Osteoblast (primary cell): Measurements from ENCODE around the gene FAF1. TPM values are rescaled to one million over a fixed set of nuclear protein-coding genes. Genes with fewer than 3 reads are reported as not detected.
"Not testable (repeated sequence)": the region's sequence is repeated elsewhere in the genome, so short reads cannot be mapped to it uniquely, and the experiment has no call there.

Source experiments
- DNase-seq: peaks from one replicate; pipeline ENCODE4 v3.0.0; 2011; ENCODE audit warnings: low spot score, mixed read lengths; ENCODE audit not compliant: insufficient read length; ENCODE audit errors: missing footprints
- H2AFZ ChIP-seq: 2 replicates; pipeline ENCODE4 v1.6.0; 2011; ENCODE audit warnings: mild to moderate bottlenecking, low read length
- H3K27ac ChIP-seq: 2 replicates; pipeline ENCODE4 v1.5.1; 2011; ENCODE audit warnings: mild to moderate bottlenecking, low read depth, low read length, moderate library complexity
- H3K27me3 ChIP-seq: 2 replicates; pipeline ENCODE4 v1.6.0; 2012; ENCODE audit warnings: mild to moderate bottlenecking, control low read depth, inconsistent platforms, low read length, moderate library complexity; ENCODE audit not compliant: insufficient read depth
- H3K36me3 ChIP-seq: 2 replicates; pipeline ENCODE4 v1.5.1; 2011; ENCODE audit warnings: mild to moderate bottlenecking, low read length, control low read depth, moderate library complexity; ENCODE audit not compliant: insufficient read depth
- H3K4me1 ChIP-seq: 2 replicates; pipeline ENCODE4 v1.5.1; 2011; ENCODE audit warnings: mild to moderate bottlenecking, low read length, control low read depth, moderate library complexity; ENCODE audit not compliant: insufficient read depth
- H3K4me2 ChIP-seq: 2 replicates; pipeline ENCODE4 v1.6.0; 2011; ENCODE audit warnings: mild to moderate bottlenecking, low read length; ENCODE audit not compliant: insufficient read depth
- H3K4me3 ChIP-seq: fragments of 200-600 bp; sonication (generic); 3 replicates; pipeline ENCODE4 v1.5.1; 2012; ENCODE audit warnings: mild to moderate bottlenecking, low read length, inconsistent platforms; ENCODE audit not compliant: insufficient read depth
- H3K79me2 ChIP-seq: 2 replicates; pipeline ENCODE4 v1.6.0; 2012; ENCODE audit warnings: mild to moderate bottlenecking, low read length, control low read depth, inconsistent platforms; ENCODE audit not compliant: insufficient read depth
- H3K9me3 ChIP-seq: 2 replicates; pipeline ENCODE4 v1.5.1; 2011; ENCODE audit warnings: low read depth, low read length, control low read depth
- H4K20me1 ChIP-seq: 2 replicates; pipeline ENCODE4 v1.6.0; 2012; ENCODE audit warnings: mild to moderate bottlenecking, low read length, control low read depth; ENCODE audit not compliant: insufficient read depth
- CTCF ChIP-seq: IDR thresholded peaks from 2 replicates; pipeline ENCODE4 v1.5.1; 2011; ENCODE audit warnings: mild to moderate bottlenecking, low read depth, low read length, moderate library complexity; ENCODE audit errors: extremely low read depth
- total RNA-seq: library from RNA; depleted of rRNA; stranded (reverse); fragments of >200 nt; gene quantifications from 2 replicates; pipeline ENCODE4 v1.2.3, GENCODE V29; 2012

FAF1 gene
- total RNA-seq, 1 donor, result 40.5 TPM

GRCh38 chr1:50949286-50949982 is 10.6 kb downstream of the FAF1 start:
- Histone ChIP-seq H4K20me1 (peaks cover 41% of the 10 kb centered on the region), H3K36me3 (no peaks in the 10 kb centered on the region), H3K4me1 (no peaks in the 10 kb centered on the region), H3K27me3 (no peaks in the 10 kb centered on the region), H3K4me3 (no peak overlapping the region), H3K4me2 (no peak overlapping the region), H3K27ac (no peak overlapping the region), H3K79me2 (peaks cover 86% of the 10 kb centered on the region), H3K9me3 (no peaks in the 10 kb centered on the region), H2AFZ (no peak overlapping the region)
- TF ChIP-seq CTCF, result no peak
- no peak for DNase-seq

GRCh38 chr1:50942334-50942733 is 17.7 kb downstream of the FAF1 start:
- Histone ChIP-seq H3K9me3 (no peaks in the 10 kb centered on the region), H3K27me3 (no peaks in the 10 kb centered on the region), H3K36me3 (no peaks in the 10 kb centered on the region), H3K79me2 (peaks cover 87% of the 10 kb centered on the region), H3K27ac (no peak overlapping the region), H3K4me3 (no peak overlapping the region), H3K4me2 (no peak overlapping the region), H2AFZ (no peak overlapping the region), H3K4me1 (no peaks in the 10 kb centered on the region), H4K20me1 (peaks cover 36% of the 10 kb centered on the region)
- no peak for TF ChIP-seq CTCF
- no peak for DNase-seq

- H2AFZ ChIP-seq, result no peak overlapping the region
- no peaks in the 10 kb centered on the region for H3K9me3 ChIP-seq
- TF ChIP-seq CTCF, result no peak
These were observed 19.8 kb downstream of the FAF1 start for GRCh38 chr1:50940291-50940690.

GRCh38 chr1:50936321-50936720 is 23.7 kb downstream of the FAF1 start:
- no peak overlapping the region for H3K4me2 ChIP-seq
- TF ChIP-seq CTCF, result no peak
- no peak overlapping the region for H2AFZ ChIP-seq
- no peaks in the 10 kb centered on the region for H3K36me3 ChIP-seq
- DNase-seq, result no peak
- peaks cover 72% of the 10 kb centered on the region for H3K79me2 ChIP-seq
- H3K27me3 ChIP-seq, result no peaks in the 10 kb centered on the region
- peaks cover 10% of the 10 kb centered on the region for H4K20me1 ChIP-seq
- H3K27ac ChIP-seq, result no peak overlapping the region
- H3K4me1 ChIP-seq, result no peaks in the 10 kb centered on the region
- no peaks in the 10 kb centered on the region for H3K9me3 ChIP-seq
- no peak overlapping the region for H3K4me3 ChIP-seq

More at GRCh38 chr1:50940291-50940690, 19.8 kb downstream of the FAF1 start:
- H3K4me3 ChIP-seq, result no peak overlapping the region
- peaks cover 35% of the 10 kb centered on the region for H4K20me1 ChIP-seq
- H3K79me2 ChIP-seq, result peaks cover 87% of the 10 kb centered on the region
- DNase-seq, result no peak
- no peaks in the 10 kb centered on the region for H3K4me1 ChIP-seq
- no peak overlapping the region for H3K27ac ChIP-seq
- H3K4me2 ChIP-seq, result no peak overlapping the region
- no peaks in the 10 kb centered on the region for H3K36me3 ChIP-seq
- no peaks in the 10 kb centered on the region for H3K27me3 ChIP-seq

GRCh38 chr1:50935276-50935675 is 24.8 kb downstream of the FAF1 start:
- not testable (repeated sequence) for H3K4me2 ChIP-seq, H3K4me1 ChIP-seq, H2AFZ ChIP-seq, H3K27me3 ChIP-seq, H3K36me3 ChIP-seq, DNase-seq, H3K27ac ChIP-seq, H3K9me3 ChIP-seq, H3K4me3 ChIP-seq
- Histone ChIP-seq H3K79me2 (peaks cover 68% of the 10 kb centered on the region), H4K20me1 (peaks cover 10% of the 10 kb centered on the region)
